Natural killer cell (primary cell): ENCODE data around the gene CSAG2. TPM values are rescaled to one million over a fixed set of nuclear protein-coding genes. Genes with fewer than 3 reads are reported as not detected.
A peak's percentile ranks its signal among the peaks of the same experiment; 100 is the strongest.
"Not testable (repeated sequence)": the region's sequence is repeated elsewhere in the genome, so short reads cannot be mapped to it uniquely, and the experiment has no call there.

Experiments
- ATAC-seq, 3 donors: fragments of 150-1000 bp in 2 of 3; fragments of 200-7000 bp in 1 of 3; cut with Tn5 transposase; 1 replicate in 1 of 3; 2 replicates in 2 of 3; pipeline ENCODE4 v1.10.0; 2021; ENCODE audit warnings: mild to moderate bottlenecking in 2 of 3, moderate library complexity in 2 of 3
- DNase-seq, 2 donors: peaks; one replicate each; pipeline versions ENCODE4 v3.0.0 to v3.0.0-alpha.2; 2013 to 2021; ENCODE audit warnings: mixed read lengths in 1 of 2
- H3K27ac ChIP-seq: one replicate; pipeline ENCODE4 v1.5.1; 2013; ENCODE audit warnings: mild to moderate bottlenecking, low read length
- H3K27me3 ChIP-seq: one replicate; pipeline ENCODE4 v1.6.1; 2013; ENCODE audit warnings: low read length; ENCODE audit not compliant: control insufficient read depth, insufficient read depth
- H3K36me3 ChIP-seq: one replicate; pipeline ENCODE4 v1.6.1; 2013; ENCODE audit warnings: low read length; ENCODE audit not compliant: control insufficient read depth, insufficient read depth
- H3K4me1 ChIP-seq: one replicate; pipeline ENCODE4 v1.6.1; 2013; ENCODE audit warnings: low read length; ENCODE audit not compliant: control insufficient read depth, insufficient read depth
- H3K4me3 ChIP-seq: one replicate; pipeline ENCODE4 v1.5.1; 2013; ENCODE audit warnings: low read length
- H3K9me3 ChIP-seq: one replicate; pipeline ENCODE4 v1.6.1; 2013; ENCODE audit warnings: low read length; ENCODE audit not compliant: control insufficient read depth, insufficient read depth
- H3K27ac Mint-ChIP-seq, 2 donors: one replicate each; pipeline ENCODE4 v1.8.0; 2022; ENCODE audit warnings: mild to moderate bottlenecking in 2 of 2, mixed read lengths in 2 of 2, moderate library complexity in 1 of 2
- H3K27me3 Mint-ChIP-seq, 2 donors: one replicate each; pipeline ENCODE4 v1.8.0; 2022; ENCODE audit warnings: low read depth in 2 of 2, mixed read lengths in 2 of 2
- H3K36me3 Mint-ChIP-seq: one replicate; pipeline ENCODE4 v1.8.0; 2022; ENCODE audit warnings: mixed read lengths
- H3K4me1 Mint-ChIP-seq, 2 donors: one replicate each; pipeline ENCODE4 v1.8.0; 2022; ENCODE audit warnings: mixed read lengths in 2 of 2
- H3K4me3 Mint-ChIP-seq: one replicate; pipeline ENCODE4 v1.8.0; 2022; ENCODE audit warnings: mild to moderate bottlenecking, moderate library complexity, mixed read lengths
- H3K9me3 Mint-ChIP-seq, 2 donors: one replicate each; pipeline ENCODE4 v1.8.0; 2022; ENCODE audit warnings: mixed read lengths in 2 of 2
- WGBS: methylation state at CpG from one replicate; pipeline ENCODE4 v1.1.7; 2013; ENCODE audit warnings: missing lambda C conversion rate; ENCODE audit not compliant: insufficient coverage; 5-methylcytosine and 5-hydroxymethylcytosine counted together
- intact Hi-C: fragments of 100-400 bp; cut with micrococcal nuclease; formaldehyde crosslinking; loops from one replicate; pipeline ENCODE4 v1.14.2; 2022
- total RNA-seq, 4 donors: library from RNA; stranded (reverse); fragments of 120-200 nt in 1 of 4; gene quantifications; one replicate each; pipeline versions ENCODE4 v1.2.3 to v1.2.4, GENCODE V29; 2013 to 2022
- TF ChIP-seq, protein P1 (sequence below): fragments of 200-600 bp; IDR thresholded peaks from one replicate; pipeline ENCODE4 v1.8.0; 2022; ENCODE audit warnings: antibody characterized with exemption

Gene CSAG2
- total RNA-seq, 3 donors from 2014 or later (not counting 1 experiment from before 2014, with no cell fraction given), result not detected

DNA sequence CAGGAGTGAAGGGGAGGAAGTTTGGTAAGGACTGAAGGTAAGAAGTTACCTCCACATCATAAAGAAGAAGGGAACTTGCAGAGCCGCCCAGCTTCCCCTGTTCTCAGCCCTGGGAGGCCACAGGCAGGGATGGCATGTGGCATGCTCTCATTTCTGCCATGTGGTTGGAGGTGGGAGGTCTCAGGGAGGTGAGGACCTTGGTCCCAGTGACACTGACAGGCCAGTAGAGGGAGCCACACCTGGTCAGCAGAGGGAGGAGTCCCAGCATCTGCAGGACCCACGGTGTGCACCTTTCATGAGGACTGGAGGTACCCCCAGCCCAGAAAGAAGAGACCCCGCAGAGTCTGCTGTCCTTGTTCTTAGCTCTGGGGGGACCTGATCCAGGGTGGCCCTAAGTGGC lies 28.1 kb downstream of the CSAG2 start:
- ATAC-seq, result peak in 1 of 3 donors; percentile 44
- H3K36me3 Mint-ChIP-seq, result not testable (repeated sequence)

DNA sequence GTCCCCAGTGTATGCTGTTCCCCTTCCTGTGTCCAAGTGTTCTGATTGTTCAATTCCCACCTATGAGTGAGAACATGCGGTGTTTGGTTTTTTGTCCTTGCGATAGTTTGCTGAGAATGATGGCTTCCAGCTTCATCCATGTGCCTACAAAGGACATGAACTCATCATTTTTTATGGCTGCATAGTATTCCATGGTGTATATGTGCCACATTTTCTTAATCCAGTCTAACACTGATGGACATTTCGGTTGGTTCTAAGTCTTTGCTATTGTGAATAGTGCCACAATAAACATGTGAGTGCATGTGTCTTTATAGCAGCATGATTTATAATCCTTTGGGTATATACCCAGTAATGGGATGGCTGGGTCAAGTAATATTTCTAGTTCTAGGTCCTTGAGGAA lies 34.4 kb downstream of the CSAG2 start:
- not testable (repeated sequence) for ATAC-seq, H3K27me3 ChIP-seq

More for the DNA sequence above, 28.1 kb downstream of the CSAG2 start:
- H3K27me3 Mint-ChIP-seq, DNase-seq, intact Hi-C loops, H3K9me3 Mint-ChIP-seq, H3K27me3 ChIP-seq, H3K4me1 Mint-ChIP-seq, H3K27ac Mint-ChIP-seq, H3K4me1 ChIP-seq, H3K27ac ChIP-seq, H3K9me3 ChIP-seq, H3K4me3 ChIP-seq, H3K36me3 ChIP-seq, H3K4me3 Mint-ChIP-seq: not testable (repeated sequence)
- WGBS, result no CpG with 5 or more reads among the region's 3 CpGs

DNA sequence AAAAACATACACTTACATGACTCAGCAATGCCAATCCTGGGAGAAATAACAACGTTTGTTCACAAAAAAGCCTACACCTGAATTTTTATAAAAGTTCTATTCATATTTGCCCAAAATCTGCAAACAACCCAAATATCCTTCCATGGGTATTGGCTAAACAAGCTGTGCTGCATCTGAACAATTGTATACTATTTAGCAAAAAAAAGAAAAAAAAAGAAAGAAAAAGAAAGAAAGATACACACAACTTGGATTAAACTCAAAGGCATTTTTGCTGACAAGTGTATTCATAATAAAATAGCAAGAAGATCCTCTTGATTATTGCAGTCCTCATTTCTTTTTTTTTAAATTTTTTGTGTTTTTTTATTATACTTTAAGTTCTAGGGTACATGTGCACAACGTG lies 34.9 kb downstream of the CSAG2 start:
- H3K27ac Mint-ChIP-seq, result no peak overlapping the region
- H3K4me1 Mint-ChIP-seq, result no peaks in the 10 kb centered on the region
- H3K36me3 Mint-ChIP-seq, result no peaks in the 10 kb centered on the region
- Histone ChIP-seq H3K27me3 (no peaks in the 10 kb centered on the region), H3K4me1 (no peaks in the 10 kb centered on the region), H3K36me3 (no peaks in the 10 kb centered on the region), H3K4me3 (no peak overlapping the region), H3K27ac (no peak overlapping the region), H3K9me3 (no peaks in the 10 kb centered on the region)
- H3K4me3 Mint-ChIP-seq, result no peak overlapping the region
- intact Hi-C loops, result no loop called here
- no CpG with 5 or more reads among the region's 2 CpGs for WGBS
- no peak for DNase-seq
- ATAC-seq, result no peak
- TF ChIP-seq, protein P1, sequence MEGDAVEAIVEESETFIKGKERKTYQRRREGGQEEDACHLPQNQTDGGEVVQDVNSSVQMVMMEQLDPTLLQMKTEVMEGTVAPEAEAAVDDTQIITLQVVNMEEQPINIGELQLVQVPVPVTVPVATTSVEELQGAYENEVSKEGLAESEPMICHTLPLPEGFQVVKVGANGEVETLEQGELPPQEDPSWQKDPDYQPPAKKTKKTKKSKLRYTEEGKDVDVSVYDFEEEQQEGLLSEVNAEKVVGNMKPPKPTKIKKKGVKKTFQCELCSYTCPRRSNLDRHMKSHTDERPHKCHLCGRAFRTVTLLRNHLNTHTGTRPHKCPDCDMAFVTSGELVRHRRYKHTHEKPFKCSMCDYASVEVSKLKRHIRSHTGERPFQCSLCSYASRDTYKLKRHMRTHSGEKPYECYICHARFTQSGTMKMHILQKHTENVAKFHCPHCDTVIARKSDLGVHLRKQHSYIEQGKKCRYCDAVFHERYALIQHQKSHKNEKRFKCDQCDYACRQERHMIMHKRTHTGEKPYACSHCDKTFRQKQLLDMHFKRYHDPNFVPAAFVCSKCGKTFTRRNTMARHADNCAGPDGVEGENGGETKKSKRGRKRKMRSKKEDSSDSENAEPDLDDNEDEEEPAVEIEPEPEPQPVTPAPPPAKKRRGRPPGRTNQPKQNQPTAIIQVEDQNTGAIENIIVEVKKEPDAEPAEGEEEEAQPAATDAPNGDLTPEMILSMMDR, result no peak
- no peaks in the 10 kb centered on the region for H3K9me3 Mint-ChIP-seq
- H3K27me3 Mint-ChIP-seq, result peaks cover 0 to 40% of the 10 kb centered on the region in 2 donors

More for the DNA sequence above, 34.4 kb downstream of the CSAG2 start:
- H3K36me3 Mint-ChIP-seq, H3K4me3 Mint-ChIP-seq, H3K27ac ChIP-seq, intact Hi-C loops, H3K27ac Mint-ChIP-seq, H3K4me1 Mint-ChIP-seq, DNase-seq, H3K4me3 ChIP-seq, H3K4me1 ChIP-seq, H3K9me3 ChIP-seq, H3K36me3 ChIP-seq, H3K9me3 Mint-ChIP-seq: not testable (repeated sequence)
- H3K27me3 Mint-ChIP-seq, result peaks cover 0 to 35% of the 10 kb centered on the region in 2 donors
- WGBS, result no CpG with 5 or more reads among the region's 3 CpGs

DNA sequence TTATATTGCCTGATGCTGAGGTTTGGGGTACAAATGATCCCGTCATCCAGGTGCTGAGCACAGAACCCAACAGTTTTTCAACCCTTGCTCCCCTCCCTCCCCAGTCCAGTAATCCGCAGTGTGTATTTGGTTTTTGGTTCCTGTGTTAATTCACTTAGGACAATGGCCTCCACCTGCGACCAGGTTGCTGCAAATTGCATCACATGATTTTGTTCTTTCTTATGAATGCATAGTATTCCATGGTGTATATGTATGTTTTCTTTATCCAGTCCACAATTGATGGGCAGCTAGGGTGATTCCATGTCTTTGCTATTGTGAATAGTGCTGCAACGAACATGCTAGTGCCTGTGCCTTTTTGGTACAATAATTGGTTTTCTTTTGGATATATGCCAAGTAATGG lies 46.0 kb downstream of the CSAG2 start:
- H3K9me3 ChIP-seq, result no peaks in the 10 kb centered on the region
- no peak overlapping the region for H3K4me3 Mint-ChIP-seq
- H3K4me3 ChIP-seq, result no peak overlapping the region
- no peaks in the 10 kb centered on the region for H3K4me1 Mint-ChIP-seq
- ATAC-seq (no peak), DNase-seq (no peak)
- no peak overlapping the region for H3K27ac Mint-ChIP-seq
- H3K9me3 Mint-ChIP-seq, result peaks cover 0 to 4% of the 10 kb centered on the region in 2 donors
- H3K4me1 ChIP-seq, result no peaks in the 10 kb centered on the region
- H3K36me3 Mint-ChIP-seq, result no peaks in the 10 kb centered on the region
- TF ChIP-seq, protein P1, result no peak
- H3K36me3 ChIP-seq, result no peaks in the 10 kb centered on the region
- peaks cover 0 to 6% of the 10 kb centered on the region in 2 donors for H3K27me3 Mint-ChIP-seq
- no peaks in the 10 kb centered on the region for H3K27me3 ChIP-seq
- intact Hi-C loops, result no loop called here
- no peak overlapping the region for H3K27ac ChIP-seq
- 66% methylated on average over 2 of the region's 4 CpGs for WGBS
